Uterus (tissue), 4 donors: ENCODE measurements around the gene RAI1. TPM values are rescaled to one million over a fixed set of nuclear protein-coding genes. Genes with fewer than 3 reads are reported as not detected.

Source experiments
- DNase-seq, 2 donors: peaks; one replicate each; pipeline ENCODE4 v3.0.0-alpha.2; 2019 to 2020
- H3K27ac ChIP-seq, 2 donors: fragments of 200-600 bp; sonication (generic); 1 replicate in 1 of 2; 2 replicates in 1 of 2; pipeline ENCODE4 v1.5.1; 2016 to 2018
- H3K27me3 ChIP-seq, 2 donors: fragments of 200-600 bp; sonication (generic); one replicate each; pipeline ENCODE4 v1.5.1; 2018 to 2019; ENCODE audit warnings: control low read depth in 1 of 2
- H3K36me3 ChIP-seq, 2 donors: fragments of 200-600 bp; sonication (generic); one replicate each; pipeline ENCODE4 v1.5.1; 2019; ENCODE audit warnings: control low read depth in 1 of 2
- H3K4me1 ChIP-seq, 2 donors: fragments of 200-600 bp; sonication (generic); one replicate each; pipeline ENCODE4 v1.5.1; 2018 to 2019; ENCODE audit warnings: control low read depth in 1 of 2
- H3K4me3 ChIP-seq, 2 donors: fragments of 200-600 bp; sonication (generic); 1 replicate in 1 of 2; 2 replicates in 1 of 2; pipeline ENCODE4 v1.5.1; 2018 to 2019; ENCODE audit warnings: mild to moderate bottlenecking in 1 of 2
- H3K9me3 ChIP-seq, 2 donors: fragments of 200-600 bp; sonication (generic); one replicate each; pipeline ENCODE4 v1.5.1; 2019; ENCODE audit warnings: control low read depth in 1 of 2
- POLR2A ChIP-seq, 2 donors: fragments of 450-650 bp; IDR thresholded peaks; one replicate each; pipeline ENCODE4 v1.6.1; 2016; ENCODE audit warnings: antibody characterized with exemption in 2 of 2, mild to moderate bottlenecking in 1 of 2, moderate library complexity in 1 of 2
- intact Hi-C: fragments of 100-400 bp; cut with DNase I; formaldehyde crosslinking; loops from one replicate; pipeline ENCODE4 v1.15.1; 2023; ENCODE audit warnings: low total_unique reads
- total RNA-seq, 4 donors: library from RNA; depleted of rRNA in 3 of 4; stranded (reverse); fragments of >200 nt in 3 of 4; gene quantifications; one replicate each; pipeline versions ENCODE4 v1.1.0 to v1.2.4, GENCODE V29; 2014 to 2023
- TF ChIP-seq, protein P1 (sequence below), 4 experiments: fragments of 200-600 bp in 2 of 4; fragments of 450-650 bp in 2 of 4; sonication (generic) in 2 of 4; IDR thresholded peaks; one replicate each; pipeline ENCODE4 v1.5.1; 2016 to 2019; ENCODE audit warnings: antibody characterized with exemption in 4 of 4, mild to moderate bottlenecking in 2 of 4, moderate library complexity in 1 of 4
- donor health status: DM: yes; HTN: yes; CAD: no.

RAI1 gene
- total RNA-seq, 4 donors from 2014 or later, result 10.0 to 66.1 (median 15.3) TPM

DNA sequence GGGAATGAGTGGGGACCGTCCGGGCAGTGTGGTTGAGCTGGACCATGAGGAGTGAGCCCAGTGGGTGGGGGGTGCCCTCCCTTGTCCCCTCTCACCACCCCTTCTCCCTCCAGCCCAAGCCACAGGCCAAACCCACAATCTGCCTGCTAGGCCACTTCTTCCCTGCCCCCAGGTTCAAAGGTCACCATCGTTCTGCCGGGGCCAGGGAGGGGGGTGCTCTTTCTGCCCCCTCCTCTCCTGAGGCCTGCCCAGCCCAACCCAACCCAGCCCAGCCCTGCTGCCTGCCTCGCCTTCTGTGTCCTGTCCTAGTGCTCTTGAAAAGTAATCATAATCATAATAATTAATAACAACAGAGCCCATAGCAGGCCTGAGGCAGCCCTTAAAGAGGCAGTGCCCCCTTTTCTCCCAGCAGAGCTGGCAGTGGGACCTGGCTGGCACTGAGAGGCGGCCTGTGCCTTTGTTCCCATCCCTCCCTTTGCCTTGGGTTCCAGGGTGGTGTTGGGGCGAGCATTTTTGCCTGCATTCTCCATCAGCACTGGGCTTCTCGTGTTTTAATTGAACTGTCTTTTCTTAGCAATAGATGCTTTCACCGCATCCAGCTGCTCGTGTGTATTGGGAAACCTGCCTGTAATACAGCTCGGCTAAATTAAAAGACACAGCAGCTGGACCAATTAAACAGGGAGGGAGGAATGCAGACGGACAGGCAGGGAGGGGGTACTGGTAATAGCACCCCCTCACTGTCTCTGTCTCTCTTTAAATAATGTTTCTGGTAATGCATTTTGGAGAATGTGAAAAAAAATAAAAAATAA, 108.8 kb downstream of the RAI1 start:
- H3K4me1 ChIP-seq, result peaks cover 0 to 12% of the 10 kb centered on the region in 2 donors
- no peak overlapping the region for H3K4me3 ChIP-seq
- H3K36me3 ChIP-seq, result no peaks in the 10 kb centered on the region
- intact Hi-C loops, result loop anchor here (10.0 kb wide), 1 partner anchor 95 kb away; no protein-coding TSS in a partner anchor
- TF ChIP-seq, protein P1, sequence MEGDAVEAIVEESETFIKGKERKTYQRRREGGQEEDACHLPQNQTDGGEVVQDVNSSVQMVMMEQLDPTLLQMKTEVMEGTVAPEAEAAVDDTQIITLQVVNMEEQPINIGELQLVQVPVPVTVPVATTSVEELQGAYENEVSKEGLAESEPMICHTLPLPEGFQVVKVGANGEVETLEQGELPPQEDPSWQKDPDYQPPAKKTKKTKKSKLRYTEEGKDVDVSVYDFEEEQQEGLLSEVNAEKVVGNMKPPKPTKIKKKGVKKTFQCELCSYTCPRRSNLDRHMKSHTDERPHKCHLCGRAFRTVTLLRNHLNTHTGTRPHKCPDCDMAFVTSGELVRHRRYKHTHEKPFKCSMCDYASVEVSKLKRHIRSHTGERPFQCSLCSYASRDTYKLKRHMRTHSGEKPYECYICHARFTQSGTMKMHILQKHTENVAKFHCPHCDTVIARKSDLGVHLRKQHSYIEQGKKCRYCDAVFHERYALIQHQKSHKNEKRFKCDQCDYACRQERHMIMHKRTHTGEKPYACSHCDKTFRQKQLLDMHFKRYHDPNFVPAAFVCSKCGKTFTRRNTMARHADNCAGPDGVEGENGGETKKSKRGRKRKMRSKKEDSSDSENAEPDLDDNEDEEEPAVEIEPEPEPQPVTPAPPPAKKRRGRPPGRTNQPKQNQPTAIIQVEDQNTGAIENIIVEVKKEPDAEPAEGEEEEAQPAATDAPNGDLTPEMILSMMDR (IDR thresholded peaks at IDR 0.05), result no peak
- TF ChIP-seq POLR2A (IDR thresholded peaks at IDR 0.05), result no peak
- DNase-seq, result no peak
- H3K9me3 ChIP-seq, result no peaks in the 10 kb centered on the region
- no peaks in the 10 kb centered on the region for H3K27me3 ChIP-seq
- H3K27ac ChIP-seq, result peak overlapping the region; percentile 32 to 39

DNA sequence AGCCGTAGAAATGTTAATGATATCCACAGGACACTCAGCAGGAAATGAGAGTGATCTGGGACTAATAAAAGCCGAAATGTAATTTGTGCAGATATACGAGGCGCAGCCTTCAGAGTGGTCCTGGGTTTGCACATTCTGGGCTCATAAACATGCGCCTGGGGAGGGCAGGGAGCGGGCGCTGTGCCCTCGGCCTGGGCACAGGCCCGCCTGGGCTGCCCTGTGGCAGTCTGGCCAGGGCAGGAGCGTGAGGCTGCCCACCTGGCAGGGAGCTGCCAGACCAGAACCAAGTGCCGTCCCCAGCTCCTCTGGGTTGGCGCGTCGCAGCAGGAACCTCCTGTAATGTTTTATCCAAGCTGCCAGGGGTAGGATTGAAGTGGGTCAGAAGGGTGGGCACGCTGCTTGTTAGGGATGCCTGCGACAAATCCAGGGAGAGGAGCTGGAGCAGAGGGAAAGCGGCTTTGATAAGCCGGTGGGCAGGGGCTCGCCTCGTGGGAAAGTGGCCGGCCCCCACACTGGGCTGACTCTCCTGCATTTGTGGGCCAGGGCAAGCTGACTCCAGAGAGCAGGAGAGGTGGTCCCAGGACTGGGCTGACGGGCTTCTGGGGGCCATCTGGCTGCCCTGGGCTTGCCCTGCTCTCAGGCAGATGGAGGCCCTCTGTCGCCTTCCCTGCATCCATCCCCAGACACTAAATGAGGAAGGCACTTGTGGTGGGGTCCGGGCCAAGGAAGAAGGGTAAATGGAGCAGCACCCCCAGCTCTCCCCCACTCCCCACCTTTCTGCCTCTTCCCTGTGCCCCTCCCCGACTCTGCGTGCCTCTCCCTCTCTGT, 109.6 kb downstream of the RAI1 start:
- Histone ChIP-seq H3K27me3 (no peaks in the 10 kb centered on the region), H3K4me1 (peaks cover 0 to 12% of the 10 kb centered on the region in 2 donors), H3K27ac (peak overlapping the region; percentile 23 to 55), H3K36me3 (no peaks in the 10 kb centered on the region), H3K9me3 (no peaks in the 10 kb centered on the region), H3K4me3 (no peak overlapping the region)
- no peak for DNase-seq
- intact Hi-C loops, result no loop called here
- no peak for TF ChIP-seq POLR2A (IDR thresholded peaks at IDR 0.05)
- TF ChIP-seq, protein P1 (IDR thresholded peaks at IDR 0.05), result no peak

DNA sequence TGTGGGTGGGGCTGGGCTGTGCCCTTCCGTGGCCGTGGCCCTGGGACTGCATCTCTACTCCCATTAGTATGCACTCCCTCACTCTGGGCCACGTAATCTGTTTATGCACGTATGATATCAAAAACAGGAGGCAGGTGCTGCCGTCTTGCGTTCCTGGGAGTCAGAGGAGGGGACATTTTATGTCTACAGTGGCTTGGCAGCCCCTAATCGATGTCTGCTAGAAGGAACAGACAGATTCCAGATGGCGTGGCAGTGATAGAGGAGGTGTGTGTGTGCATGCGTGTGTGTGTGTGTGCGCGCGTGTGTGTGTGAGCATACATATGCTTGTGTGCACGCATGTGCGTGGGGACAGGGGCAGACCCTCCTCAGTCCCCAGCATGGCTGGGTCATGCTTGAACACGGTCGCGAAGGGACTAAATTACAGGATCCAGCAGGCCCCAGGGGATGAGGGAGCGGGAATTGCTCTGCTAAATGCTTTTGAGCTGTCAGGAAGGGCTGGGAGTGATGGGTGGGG, 110.8 kb downstream of the RAI1 start:
- Histone ChIP-seq H3K9me3 (no peaks in the 10 kb centered on the region), H3K27ac (peak overlapping the region; percentile 53 to 55), H3K4me3 (no peak overlapping the region), H3K36me3 (no peaks in the 10 kb centered on the region), H3K4me1 (peaks cover 0 to 12% of the 10 kb centered on the region in 2 donors), H3K27me3 (no peaks in the 10 kb centered on the region)
- intact Hi-C loops, result no loop called here
- no peak for TF ChIP-seq POLR2A (IDR thresholded peaks at IDR 0.05)
- TF ChIP-seq, protein P1 (IDR thresholded peaks at IDR 0.05), result no peak
- DNase-seq, result no peak

DNA sequence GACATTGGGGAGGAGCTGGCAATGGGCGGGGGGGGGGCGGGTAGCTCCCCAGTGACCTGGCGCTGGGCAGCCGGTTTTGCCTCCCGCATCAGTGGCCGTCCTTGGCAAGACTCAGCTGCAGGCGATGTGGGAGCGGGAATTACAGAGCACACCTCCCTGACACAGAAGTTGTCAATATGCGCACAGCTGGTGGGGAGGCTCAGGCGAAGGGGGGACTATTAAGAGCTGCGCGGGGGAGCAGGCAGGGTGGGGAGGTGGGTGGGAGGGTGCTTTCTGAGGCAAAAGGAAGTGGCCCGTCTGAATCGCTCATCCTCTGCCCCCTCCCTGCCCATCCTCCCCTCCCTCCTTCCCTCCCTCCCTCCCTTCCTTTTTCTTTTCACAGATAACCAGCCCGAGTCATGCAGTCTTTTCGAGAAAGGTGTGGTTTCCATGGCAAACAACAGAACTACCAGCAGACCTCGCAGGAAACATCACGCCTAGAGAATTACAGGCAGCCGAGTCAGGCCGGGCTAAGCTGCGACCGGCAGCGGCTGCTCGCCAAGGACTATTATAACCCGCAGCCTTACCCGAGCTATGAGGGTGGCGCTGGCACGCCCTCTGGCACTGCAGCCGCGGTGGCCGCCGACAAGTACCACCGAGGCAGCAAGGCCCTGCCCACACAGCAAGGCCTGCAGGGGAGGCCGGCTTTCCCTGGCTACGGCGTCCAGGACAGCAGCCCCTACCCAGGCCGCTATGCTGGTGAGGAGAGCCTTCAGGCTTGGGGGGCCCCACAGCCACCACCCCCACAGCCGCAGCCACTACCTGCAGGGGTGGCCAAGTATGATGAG, 111.5 kb downstream of the RAI1 start:
- H3K4me3 ChIP-seq, result no peak overlapping the region
- TF ChIP-seq POLR2A (IDR thresholded peaks at IDR 0.05), result no peak
- TF ChIP-seq, protein P1 (IDR thresholded peaks at IDR 0.05), result no peak
- peak overlapping the region; percentile 53 to 55 for H3K27ac ChIP-seq

More for the DNA sequence above, 111.5 kb downstream of the RAI1 start:
- H3K36me3 ChIP-seq, result no peaks in the 10 kb centered on the region
- peak; percentile 61 to 67 for DNase-seq
- H3K4me1 ChIP-seq, result peaks cover 0 to 12% of the 10 kb centered on the region in 2 donors
- intact Hi-C loops, result no loop called here
- H3K9me3 ChIP-seq, result no peaks in the 10 kb centered on the region
- H3K27me3 ChIP-seq, result no peaks in the 10 kb centered on the region
